GM21619 (cell line): ENCODE data around the gene CHIC2.
A peak's percentile ranks its signal among the peaks of the same experiment; 100 is the strongest.
"Not testable (repeated sequence)": the region's sequence is repeated elsewhere in the genome, so short reads cannot be mapped to it uniquely, and the experiment has no call there.

Source experiments
- ATAC-seq: cut with Tn5 transposase; IDR thresholded peaks from one replicate; pipeline ENCODE4 v1.9.1; 2021; ENCODE audit not compliant: unreplicated experiment

The CHIC2 gene

GRCh38 chr4:54064317-54065111, at the start of gene CHIC2:
TSS of gene CHIC2 (minus strand) at chr4:54064605. CDS start at chr4:54064300, 305 bp downstream.
- ATAC-seq = peak; percentile 95

DNA sequence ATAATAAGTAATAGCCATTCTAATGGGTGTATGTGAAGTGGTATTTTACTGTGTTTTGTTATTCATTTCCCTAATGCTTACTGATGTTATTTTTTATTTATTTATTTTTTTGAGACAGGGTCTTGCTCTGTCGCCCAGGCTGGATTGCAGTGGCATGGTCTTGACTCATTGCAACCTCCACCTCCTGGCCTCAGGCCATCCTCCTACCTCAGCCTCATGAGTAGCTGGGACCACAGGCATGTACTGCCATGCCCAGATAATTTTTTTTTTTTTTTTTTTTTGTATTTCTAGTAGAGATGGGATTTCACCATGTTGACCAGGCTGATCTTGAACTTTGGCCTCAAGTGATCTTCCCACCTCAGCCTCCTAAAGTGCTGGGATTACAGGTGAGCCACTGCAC, 48.8 kb upstream of the CHIC2 start:
- not testable (repeated sequence) for ATAC-seq

GRCh38 chr4:54110019-54110416, 45.6 kb upstream of the CHIC2 start:
- ATAC-seq = no peak

DNA sequence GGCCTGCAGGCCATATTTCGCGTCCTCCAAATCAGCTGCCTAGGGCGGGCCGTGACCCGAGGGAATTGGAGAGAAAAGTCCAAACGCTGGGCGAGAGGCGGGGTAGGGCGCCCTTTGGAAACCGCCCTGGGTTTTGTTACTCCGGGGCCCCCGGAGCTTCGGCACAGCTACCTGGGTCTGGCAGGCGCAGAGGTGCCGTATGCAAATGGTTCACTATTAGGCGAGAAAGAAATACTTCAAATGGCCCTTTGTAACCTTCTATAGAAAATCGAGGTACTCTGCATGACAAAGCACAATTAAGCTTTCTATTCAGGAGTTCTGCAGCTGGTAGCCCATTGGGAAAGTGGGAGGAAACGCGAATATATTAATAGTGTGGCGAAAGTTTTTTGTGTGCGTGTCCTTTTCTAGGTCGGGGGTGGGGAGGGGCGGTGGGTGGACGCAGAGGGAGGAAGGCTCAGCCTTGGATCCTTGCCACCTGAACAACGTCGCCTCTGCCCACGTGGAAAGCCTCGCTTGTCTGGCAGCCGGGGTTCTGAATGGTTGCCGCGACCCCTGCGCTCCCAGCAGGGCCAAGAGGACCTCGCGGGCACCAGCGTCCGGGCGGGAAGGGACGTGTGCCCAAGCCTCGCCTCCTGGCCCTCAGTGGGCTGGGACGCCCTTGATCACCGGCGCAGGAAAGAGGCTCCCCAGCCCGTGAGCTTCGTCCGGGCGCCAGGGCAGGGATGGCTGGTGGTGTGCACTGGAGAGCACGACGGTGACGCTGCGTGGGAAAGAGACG, 45.0 kb upstream of the CHIC2 start:
- ATAC-seq = no peak

GRCh38 chr4:54107951-54108748, 43.7 kb upstream of the CHIC2 start:
- no peak for ATAC-seq

- no peak for ATAC-seq
These were observed 40.5 kb upstream of the CHIC2 start for GRCh38 chr4:54104907-54105306.

DNA sequence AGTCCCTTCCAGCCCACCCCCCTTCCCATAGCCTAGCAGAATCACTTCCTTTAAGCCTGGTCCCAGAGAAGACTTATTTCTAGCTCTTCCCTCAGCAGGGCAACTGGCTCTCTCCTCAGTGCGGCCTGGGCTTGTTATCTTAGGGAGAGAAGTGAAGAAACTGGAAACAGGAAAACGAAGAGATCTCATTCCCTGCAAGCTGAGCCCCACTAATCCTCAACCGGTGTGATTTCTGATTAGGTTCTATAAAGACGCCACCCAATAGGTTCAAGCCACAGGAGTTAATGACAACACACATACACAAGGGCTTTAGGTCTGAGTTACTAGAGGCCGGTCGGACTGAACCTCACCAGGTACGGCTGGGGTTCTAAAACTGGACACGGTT, 38.8 kb upstream of the CHIC2 start:
- no peak for ATAC-seq

DNA sequence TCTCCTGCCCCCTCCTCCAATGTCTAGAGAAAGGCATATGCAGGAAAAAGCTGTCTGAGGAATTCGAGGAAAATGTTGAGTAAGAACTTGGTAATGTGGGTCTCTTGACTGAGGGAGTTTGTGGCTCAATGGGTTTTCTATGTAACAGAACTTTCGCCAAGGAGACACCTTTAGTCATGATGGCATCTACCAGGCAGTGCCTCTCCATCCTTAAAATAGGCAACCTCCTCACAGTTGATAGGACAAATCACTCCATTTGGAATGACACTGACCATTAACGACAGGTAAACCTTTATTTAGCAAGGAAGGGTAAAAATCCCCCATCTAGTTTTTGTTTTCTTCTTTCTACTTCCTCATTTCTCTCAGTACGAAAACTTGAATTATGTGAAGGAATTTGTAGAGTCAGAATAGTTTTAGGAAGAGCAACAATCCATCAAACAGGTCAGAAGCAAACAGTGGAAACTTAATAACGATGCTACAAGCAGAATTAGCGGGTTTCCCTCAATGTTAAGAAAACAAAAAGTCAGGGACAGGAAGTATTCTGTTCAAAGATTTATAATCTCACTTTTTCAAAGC, 38.2 kb upstream of the CHIC2 start:
- no peak for ATAC-seq

DNA sequence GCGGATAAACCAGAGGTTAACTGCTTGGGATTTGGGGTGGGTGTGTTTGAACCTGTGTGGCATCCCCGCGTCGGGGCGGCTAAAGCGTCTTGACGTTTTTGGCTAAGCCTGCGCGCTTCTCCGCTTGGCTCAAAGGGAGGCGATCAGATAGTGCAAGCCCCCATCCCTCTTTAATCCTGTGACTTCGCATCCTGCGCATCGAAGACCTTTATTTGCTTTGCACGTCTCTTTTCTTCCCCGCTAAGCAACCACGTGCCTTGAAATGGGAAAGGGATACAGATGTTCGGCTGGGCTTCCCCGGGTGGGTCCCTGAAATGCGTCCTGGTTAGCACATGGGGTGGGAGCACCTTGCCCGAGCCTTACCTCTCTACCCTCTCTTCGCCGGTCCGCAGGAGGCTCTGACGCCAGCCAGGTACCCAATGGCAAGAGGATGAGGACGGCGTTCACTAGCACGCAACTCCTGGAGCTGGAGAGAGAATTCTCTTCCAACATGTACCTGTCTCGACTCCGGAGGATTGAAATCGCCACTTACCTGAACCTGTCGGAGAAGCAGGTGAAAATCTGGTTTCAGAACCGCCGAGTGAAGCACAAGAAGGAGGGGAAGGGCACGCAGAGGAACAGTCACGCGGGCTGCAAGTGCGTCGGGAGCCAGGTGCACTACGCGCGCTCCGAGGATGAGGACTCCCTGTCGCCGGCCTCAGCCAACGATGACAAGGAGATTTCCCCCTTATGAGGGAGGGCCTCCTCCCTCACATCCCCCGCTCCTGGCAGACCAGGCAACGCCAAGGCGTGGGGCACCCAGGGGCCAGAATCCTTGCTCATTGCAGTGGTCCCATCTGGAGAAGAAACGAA, 37.0 kb upstream of the CHIC2 start:
- ATAC-seq = no peak

DNA sequence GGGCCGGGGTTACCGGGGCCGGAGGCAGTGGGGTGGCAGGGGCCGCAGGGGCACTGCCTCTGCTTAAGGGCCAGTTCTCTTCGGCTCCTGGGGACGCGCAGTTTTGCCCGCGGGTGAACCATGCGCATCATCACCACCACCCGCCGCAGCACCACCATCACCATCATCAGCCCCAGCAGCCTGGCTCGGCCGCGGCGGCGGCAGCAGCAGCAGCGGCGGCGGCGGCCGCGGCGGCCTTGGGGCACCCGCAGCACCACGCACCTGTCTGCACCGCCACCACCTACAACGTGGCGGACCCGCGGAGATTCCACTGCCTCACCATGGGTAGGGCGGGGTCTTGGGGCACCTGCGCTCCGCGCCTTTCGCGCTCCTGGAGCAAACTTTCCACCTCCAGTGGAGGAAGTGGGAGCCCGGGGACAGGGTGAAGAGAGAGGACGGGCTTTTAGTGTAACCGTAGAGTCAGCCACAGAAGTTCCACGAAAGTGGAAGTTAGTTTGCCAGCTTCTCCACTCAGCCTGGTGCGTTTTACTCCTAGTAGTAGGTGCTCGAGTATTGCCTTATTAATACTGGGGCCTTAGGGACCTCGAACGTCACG, 36.3 kb upstream of the CHIC2 start:
- ATAC-seq = no peak

DNA sequence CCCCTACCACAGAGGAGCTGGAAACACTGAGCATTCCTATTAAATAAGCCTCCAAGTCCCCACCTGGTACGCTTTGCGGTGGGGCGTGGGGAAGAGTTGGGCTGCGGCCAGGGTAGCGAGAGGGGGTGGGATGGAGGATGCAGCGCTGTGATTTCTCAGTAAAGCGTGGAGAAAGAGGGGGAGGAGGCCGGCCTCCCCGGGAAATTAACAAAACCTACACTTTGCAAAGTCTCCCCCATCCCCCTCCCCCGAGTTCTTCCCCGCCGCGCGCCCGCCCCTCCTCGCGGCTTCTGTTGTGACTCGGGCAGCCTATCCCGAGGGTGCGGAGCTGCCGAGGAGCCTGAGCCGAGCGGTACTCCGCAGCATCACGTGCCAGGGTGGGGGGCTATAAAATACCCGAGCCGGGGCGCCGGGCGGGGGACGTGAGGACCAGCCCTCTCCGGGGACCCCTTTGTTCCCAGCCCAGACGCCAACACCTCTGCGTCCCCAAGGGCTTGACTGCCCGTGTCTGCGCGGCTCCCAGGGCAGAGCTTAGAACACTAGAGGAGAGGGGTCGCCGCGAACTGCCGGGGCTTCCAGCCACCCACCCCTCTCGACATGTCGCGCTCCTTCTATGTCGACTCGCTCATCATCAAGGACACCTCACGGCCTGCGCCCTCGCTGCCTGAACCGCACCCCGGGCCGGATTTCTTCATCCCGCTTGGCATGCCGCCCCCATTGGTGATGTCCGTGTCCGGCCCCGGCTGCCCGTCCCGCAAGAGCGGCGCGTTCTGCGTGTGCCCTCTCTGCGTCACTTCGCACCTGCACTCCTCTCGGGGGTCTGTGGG, 35.6 kb upstream of the CHIC2 start, which contains the start of gene GSX2:
Gene GSX2 (plus strand): TSS at position 416 of the 827 bp plus-strand sequence. CDS start 182 bp downstream, at position 598.
- no peak for ATAC-seq

GRCh38 chr4:54099287-54099747, 34.9 kb upstream of the CHIC2 start:
- ATAC-seq = no peak

- ATAC-seq = no peak
These were observed 34.0 kb upstream of the CHIC2 start for GRCh38 chr4:54098375-54098774.

GRCh38 chr4:54097152-54097551, 32.7 kb upstream of the CHIC2 start:
- ATAC-seq = no peak

DNA sequence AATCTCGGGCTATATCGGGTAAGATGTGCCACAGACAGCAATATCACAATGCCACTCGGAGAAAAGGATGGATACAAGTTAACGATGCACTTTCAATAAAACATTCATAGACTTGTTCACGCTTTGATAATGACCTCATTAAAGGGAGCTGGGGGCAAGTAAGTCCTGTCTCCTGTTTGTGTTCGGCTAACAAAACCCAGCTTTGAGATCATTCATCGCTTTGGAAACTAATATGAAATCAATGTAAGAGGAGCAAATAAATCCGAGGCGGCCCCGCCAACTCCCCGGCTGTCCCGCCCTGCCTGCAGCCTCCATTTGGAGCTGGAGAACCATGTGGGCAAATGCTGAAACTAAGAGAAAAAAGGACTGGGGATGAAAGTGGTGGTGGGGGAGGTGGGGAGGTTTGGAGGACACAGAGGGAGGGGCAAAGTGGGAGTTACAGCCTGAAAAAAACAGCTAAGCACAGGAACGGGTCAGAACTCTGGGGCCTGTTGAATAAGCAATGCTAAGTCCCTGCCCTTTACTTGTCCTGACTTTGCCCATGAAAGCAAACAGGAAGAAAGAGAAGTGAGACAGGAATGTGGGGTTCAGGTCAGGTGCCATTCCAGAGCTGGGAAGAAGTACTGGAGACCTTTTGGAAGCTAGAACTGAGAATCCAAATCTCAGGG, 32.0 kb upstream of the CHIC2 start:
- ATAC-seq = no peak

DNA sequence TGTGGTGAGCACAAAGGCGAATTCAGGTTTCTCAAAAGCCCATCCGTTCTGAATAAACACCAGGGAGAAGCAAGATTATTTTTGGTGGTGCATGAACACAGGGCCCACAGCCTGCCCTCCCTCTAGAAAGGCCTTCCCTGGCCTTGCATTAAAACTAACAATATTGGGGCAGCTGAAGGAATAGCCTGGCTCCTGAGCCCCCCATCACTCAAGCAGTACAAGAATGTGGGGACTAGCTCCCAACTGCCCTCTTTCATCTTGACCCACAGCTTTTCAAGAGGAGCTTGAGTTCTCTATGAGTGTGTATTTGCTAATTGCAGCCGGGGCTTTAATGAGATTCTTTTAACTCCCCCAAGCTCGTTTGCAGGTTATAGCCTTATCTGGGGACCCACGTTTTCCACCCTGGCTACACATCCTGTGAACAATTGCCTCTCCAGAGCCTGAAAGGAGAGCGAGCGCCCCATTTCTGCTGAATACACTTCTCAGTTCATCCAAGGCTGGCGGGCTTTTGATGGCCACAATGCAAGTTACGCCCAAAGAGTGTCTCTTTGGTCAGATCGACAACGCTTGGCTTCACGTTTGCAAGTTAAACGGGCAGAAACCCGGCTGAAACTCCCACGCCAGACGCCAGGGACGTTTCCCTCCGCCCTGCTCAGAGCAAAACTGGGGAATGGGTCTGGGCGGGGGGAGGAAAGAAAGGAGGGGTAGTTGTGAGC, 30.9 kb upstream of the CHIC2 start:
- no peak for ATAC-seq

- ATAC-seq = no peak
These were observed 30.0 kb upstream of the CHIC2 start for GRCh38 chr4:54094451-54094850.
